Right ventricle myocardium inferior (tissue), 1 donor: ENCODE results near the gene RABGAP1L. TPM values are rescaled to one million over a fixed set of nuclear protein-coding genes. Genes with fewer than 3 reads are reported as not detected.
A peak's percentile ranks its signal among the peaks of the same experiment; 100 is the strongest.
"Not testable (repeated sequence)": the region's sequence is repeated elsewhere in the genome, so short reads cannot be mapped to it uniquely, and the experiment has no call there.

ENCODE experiments used
- ATAC-seq: fragments of 200-7000 bp; cut with Tn5 transposase; one replicate; pipeline ENCODE4 v1.9.1; 2020; ENCODE audit warnings: mild to moderate bottlenecking, moderate library complexity
- DNase-seq: peaks from one replicate; pipeline ENCODE4 v3.0.0; 2021; ENCODE audit errors: missing footprints
- intact Hi-C: fragments of 100-400 bp; cut with DNase I; formaldehyde crosslinking; loops from one replicate; pipeline ENCODE4 v1.11.0; 2022
- total RNA-seq: library from RNA; stranded (reverse); fragmentation: NEBNext Ultra II Directional; extraction: Animal tissue kit (Norgen Biotek cat#: 25700); gene quantifications from one replicate; pipeline ENCODE4 v1.2.1, GENCODE V29; 2021
- donor health status: DM: no; HTN: yes; CAD: no; lungs with severe emphysema.

Gene RABGAP1L
- total RNA-seq, 1 donor from 2014 or later = 61.4 TPM

DNA sequence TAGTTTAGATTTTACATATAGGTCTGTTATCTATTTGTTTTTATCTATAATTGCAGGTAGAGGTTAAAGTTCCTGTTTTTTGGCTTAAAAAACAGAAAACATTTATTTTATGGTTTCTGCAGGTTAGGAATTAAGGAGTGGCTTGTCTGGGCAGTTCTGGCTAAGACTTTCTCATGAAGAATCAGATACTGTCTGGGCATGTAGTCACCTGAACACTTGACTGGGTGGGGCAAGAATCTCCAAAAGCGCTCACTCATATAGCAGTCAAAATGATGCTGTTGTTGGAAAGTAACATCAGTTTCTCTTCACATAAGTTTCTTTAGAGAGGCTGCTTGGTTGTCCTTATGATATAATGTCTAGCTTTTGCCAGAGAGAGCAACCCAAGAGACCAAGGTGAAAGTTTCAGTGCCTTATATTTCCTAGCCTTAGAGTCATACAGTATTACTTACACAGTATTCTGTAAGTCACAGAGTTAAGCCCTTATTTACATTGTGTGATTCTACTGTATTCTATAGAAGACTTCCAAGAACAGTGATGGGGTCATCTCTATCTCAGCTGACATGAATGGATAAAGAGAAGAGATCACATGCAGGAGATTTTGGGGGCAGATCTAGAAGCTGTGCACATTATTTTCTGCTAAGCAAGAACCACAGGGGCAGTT lies 163.0 kb downstream of the RABGAP1L start:
- DNase-seq = no peak
- intact Hi-C loops = no loop called here
- no peak for ATAC-seq

DNA sequence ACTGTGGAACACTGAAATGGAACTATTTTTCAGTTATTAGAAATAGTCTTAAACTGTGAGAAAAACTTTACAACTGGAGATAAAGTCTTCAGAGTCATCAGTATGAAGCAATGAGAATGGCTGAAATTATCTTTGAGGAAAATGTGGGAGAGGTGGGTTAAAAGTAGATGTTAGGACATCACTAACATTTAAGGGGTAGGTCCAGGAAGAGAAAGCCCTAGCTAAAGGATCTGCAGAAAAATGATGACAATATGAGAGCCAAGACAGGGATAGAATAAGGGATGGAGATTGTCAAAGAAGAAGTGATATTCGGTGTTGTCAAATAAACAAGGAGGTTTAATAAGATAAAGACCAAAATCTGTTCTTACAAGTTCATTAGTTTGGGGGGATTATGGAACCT lies 165.2 kb downstream of the RABGAP1L start:
- DNase-seq (no peak), ATAC-seq (no peak)
- intact Hi-C loops = no loop called here

DNA sequence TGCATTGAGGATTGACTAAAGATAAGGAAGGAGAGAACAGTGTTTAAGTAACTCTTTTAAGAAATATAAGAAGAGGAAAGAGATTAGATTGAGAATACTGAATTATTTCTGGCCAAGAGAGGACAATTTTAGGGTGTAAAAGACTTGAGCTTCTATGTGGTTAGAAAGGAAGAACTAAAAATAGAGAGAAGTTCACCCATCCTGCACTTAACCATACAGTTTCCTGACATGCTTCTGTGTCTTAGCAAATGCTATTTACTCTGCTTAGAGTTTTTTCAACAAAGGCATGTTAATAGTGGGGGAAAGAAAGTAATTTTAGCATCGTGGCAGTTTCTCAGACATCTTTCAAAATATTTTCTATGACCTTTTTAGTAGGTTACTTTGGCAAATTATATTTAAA lies 165.6 kb downstream of the RABGAP1L start:
- intact Hi-C loops = no loop called here
- DNase-seq (no peak), ATAC-seq (no peak)

DNA sequence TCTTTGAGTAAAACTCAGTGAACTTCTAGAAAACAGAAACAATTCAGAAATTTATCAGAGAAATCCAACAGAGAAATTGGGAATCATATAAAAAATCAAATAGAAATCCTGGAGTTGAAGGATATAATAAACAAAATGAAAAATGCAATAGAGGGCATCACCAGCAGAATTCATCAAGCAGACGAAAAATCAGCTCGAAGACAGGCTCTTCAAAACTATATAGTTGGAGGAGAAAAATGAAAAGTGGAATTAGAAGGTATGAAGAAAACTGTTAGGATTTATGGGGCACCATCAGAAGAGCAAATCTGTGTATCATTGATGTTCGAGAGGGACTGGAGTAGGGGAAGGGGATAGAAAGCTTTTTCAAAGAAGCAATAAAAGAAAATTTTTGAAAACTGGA lies 167.0 kb downstream of the RABGAP1L start:
- no peak for ATAC-seq
- intact Hi-C loops = no loop called here
- no peak for DNase-seq

DNA sequence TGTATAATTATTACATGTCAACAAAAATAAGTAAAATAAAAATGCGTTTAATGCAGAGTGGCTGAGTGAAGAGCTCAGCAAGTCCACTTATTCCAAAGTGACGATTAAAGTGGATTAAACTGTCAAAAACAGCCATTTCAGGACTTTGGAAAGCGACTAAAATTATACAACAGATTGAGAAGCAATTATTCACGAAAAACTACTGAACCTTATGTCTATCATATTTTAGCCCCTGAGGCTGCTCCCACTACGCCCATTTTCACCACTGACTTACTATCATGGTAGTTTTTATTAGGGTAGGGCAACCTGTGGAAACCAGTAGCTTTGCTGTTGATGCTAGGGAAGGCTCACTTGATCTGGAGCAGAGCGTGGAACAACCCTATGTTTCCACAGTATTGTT lies 174.1 kb downstream of the RABGAP1L start:
- ATAC-seq (no peak), DNase-seq (no peak)
- intact Hi-C loops = no loop called here

DNA sequence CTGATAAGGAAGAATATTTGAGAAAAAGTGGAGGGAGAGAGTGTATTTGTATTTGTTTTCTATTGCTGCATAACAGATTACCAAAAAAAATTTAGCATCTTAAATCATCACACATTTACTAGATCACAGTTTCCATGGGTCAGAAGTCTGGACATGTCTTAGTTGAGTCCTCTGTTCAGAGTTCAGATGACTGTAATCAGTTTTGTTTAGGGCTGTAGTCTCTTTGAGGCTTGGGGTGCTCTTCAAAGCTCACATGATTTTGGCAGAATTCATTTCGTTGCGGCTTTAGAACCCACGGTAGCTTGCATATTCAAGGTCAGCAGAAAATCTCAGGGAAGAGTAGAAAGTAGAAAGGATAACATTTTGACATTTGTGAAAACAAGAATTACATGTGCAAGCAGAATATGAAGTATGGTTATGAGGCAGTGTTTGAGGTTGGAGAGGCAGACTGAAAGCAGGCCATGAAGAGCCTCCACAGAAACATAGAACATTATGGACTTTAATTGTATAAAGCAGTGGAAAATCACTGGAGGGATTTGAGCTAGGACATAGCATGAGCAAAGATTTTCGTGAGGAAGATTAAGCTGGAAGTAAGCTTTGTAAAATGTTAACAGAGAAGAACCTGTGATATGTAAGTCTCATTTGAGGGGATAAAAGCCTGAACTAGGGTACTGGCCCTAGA lies 177.8 kb downstream of the RABGAP1L start:
- DNase-seq (no peak), ATAC-seq (no peak)
- intact Hi-C loops = no loop called here

DNA sequence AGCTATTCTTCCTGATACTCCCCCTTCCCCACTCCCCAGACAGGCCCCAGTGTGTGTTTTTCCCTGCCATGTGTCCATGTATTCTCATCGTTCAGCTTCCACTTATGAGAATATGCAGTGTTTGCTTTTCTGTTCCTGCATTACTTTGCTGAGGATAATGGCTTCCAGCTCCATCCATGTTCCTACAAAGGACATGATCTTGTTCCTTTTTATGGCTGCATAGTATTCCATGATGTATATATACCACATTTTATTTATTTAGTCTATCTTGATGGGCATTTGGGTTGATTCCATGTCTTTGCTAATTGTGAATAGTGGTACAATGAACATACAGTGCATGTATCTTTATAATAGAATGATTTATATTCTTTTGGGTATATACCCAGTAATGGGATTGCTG lies 181.1 kb downstream of the RABGAP1L start:
- intact Hi-C loops, DNase-seq, ATAC-seq: not testable (repeated sequence)

DNA sequence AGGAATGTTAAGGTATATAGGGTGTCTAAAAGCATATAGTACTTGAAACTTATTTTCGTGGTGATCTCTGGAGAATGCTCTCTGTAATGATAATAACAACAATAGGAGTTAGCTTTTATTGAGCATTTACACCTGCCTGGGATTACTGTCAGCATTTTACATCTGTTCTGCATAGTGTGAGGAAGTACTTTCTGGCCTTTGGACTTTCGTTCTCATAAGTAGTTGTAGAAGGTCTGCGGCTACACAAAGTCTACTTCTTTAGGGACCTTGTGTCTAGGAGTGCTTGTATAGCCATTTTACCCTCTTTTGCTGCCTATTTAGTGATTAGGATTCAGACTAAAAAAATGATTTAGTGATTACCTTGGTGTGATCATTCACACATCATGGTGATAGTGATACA lies 184.8 kb downstream of the RABGAP1L start:
- ATAC-seq (no peak), DNase-seq (no peak)
- intact Hi-C loops = no loop called here

DNA sequence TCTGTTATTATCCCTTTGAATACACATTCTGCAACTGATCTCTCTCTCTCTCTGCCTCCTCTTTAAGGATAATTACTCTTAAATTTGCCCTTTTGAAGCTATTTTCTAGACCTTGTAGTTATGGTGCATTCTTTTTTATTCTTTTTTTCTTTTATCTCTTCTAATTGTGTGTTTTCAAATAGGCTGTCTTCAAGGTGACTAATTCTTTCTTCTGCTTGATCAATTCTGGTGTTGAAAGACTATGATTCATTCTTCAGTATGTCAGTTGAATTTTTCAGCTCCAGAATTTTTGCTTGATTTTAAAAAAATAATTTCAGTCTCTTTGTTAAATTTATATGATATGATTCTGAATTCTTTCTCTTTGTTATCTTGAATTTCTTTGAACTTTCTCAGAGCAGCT lies 192.8 kb downstream of the RABGAP1L start:
- intact Hi-C loops = no loop called here
- DNase-seq (no peak), ATAC-seq (no peak)

DNA sequence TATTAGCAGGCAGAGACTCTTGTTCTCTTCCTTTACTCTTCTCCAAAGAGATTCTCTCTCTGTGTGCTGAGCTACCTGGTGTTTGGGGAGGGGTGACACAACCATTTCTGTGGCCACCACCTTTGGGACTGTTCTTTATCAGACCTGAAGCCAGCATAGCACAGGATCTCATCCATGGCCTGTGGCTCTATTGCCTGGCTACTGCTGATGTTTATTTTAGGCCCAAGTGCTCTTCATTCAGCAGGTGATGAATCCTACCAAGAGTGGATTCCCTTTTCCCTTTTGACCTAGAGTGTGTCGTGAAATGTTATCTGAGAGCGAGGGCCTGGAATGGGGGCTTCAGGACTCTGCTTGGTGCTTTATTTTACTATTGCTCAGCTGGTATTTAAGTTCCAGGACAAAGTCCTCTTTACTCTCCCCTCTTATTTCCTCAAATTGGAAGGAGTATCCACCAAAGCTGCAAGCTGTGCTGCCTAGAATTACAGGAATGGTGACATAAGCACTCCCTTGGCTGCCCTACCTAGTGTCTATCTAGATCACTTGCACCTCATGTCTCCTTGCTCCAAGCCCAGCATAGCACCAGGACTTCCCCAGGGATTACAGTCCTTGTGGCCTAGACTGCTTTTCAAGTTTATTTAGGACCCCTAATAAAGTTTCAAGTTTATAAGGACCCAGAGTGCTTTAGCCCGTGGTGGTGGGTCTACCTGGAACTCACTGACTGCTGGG lies 193.7 kb downstream of the RABGAP1L start:
- peak; percentile 26 for ATAC-seq
- no peak for DNase-seq
- intact Hi-C loops = no loop called here

DNA sequence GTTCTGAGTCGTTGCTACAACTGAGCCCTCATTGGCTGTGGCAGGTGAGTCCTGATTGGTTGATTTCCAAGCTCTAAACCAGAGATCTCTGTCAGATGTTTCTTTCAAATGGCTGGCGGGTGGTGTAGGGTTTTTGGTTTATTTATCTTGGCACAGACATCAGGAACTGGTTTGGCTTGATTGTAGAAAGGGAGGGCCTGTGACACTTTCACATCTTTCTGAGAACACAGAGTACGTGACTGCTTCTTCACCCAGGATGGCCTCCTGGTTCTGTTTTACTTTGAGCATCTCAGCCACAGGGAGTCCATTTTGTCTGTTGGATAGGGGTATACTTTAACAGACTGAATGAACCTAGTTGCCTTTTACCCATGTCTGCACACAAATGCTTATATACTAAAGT lies 199.0 kb downstream of the RABGAP1L start:
- no peak for ATAC-seq
- intact Hi-C loops = no loop called here
- no peak for DNase-seq

DNA sequence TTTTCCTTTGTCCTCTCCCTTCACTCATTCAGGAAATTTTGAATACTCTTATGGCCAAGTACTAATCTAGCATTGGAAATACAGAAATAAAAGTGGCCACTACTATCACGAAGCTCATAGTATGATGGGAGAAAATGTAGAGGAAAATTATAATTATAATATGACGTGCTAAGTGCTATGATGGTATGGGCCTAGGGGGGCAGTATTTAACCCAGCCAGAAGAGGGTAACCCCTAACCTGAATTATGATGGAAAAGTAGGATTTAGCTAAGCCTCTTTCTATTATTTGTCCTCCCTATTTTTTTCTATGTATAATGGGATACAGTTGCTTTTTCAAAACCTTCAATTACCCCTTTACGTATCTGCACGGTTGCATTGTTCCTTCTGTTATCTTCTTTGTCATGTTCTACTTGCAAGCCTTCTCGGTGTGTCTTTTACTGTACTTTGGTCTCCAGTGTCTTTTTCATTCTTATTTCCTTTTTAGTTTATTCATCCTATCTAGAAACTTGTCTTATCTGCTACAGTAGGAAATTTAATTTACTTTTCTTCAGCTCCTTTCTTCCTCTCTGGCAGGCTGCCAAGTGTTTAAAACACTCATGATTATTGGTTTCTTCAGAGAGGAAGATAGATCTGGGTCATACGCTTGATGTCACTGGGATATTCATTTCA lies 199.6 kb downstream of the RABGAP1L start:
- ATAC-seq (no peak), DNase-seq (no peak)
- intact Hi-C loops = no loop called here

DNA sequence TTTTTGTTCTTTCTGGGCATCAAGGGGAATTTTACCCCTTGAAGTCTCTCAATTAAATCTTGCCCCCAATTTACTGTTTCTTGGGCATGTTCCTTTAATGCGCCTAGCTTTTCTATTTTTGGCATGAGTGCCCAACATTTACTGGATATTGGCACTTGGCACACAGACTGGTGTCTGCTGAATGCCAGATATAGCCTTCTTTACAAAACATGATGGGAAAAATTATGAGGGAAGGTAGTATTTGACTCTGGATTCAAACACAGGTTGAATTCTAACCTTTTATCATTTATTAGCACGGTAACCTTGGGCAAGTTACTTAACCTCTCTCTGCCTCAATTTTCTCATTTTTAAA lies 200.1 kb downstream of the RABGAP1L start:
- DNase-seq = no peak
- intact Hi-C loops = no loop called here
- no peak for ATAC-seq

DNA sequence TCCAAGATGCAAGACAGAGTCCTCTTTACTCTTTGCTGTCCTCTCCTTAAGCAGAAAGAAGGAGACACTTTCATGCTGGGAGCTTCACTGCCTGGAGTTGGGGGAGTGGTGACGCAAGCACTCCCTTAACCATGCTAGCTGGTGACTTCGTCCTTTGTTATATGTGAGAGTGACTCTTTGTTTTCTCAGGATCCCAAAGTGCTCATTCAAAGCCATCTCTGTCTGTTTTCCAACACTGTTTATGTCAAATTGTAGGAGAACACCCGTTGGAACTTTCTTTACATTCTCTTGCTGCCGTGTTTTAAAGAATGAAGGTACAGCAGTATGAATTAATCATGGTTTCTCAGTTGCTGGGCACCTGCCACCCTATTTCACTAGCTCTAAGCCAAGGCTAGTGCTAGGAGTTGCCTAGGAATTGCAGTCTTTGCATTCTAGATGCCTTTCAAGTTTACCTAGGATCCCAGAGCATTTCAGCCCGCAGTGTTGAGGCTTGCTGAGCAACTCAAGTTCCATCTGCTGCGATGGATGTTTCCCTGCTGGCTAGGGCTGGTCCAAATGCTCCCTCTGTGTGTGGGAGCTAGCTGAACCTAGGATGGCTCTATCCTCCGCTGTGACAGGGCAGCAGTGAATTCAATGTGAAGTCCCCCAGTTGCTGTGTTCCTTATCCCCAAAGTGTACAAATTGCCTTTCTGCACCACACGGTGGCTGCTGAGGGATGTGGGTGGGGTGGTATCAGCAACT lies 205.8 kb downstream of the RABGAP1L start:
- ATAC-seq = no peak
- intact Hi-C loops = no loop called here
- DNase-seq = no peak

DNA sequence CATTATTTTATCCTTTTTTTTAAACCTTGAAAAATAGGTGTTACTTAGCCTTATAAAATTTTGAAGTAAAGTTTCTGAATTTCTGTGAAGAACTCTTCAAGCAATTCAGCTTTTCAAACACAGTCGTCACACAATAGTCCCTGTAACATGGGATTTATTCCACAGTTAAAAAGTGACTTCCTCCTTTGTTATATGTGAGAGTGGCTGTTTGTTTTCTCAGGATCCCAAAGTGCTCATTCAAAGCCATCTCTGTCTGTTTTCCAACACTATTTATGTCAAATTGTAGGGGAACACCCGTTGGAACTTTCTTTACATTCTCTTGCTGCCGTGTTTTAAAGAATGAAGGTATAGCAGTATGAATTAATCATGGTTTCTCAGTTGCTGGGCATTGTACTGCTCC lies 207.6 kb downstream of the RABGAP1L start:
- intact Hi-C loops = no loop called here
- ATAC-seq = no peak

DNA sequence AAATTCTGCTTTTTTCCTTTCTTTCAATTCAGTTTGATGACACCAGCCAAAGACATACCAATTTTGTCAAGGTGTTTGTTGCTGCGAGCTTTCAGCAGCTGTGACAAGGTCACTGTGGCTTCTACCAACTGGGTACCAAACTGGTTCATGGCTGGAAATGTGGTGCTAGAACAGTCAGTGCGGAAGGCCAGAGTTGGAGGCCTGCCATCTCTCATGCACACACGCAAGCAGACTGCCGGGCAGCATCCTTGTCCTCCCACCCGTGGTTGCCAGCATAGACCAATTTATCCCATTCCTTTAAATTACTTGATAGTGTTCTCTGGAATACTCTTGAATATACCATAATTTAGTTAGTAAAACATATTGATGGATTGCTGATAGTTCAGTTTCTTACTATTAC lies 208.6 kb downstream of the RABGAP1L start:
- peak; percentile 39 for ATAC-seq
- DNase-seq = no peak
- intact Hi-C loops = no loop called here

More for the DNA sequence above, 207.6 kb downstream of the RABGAP1L start:
- no peak for DNase-seq

DNA sequence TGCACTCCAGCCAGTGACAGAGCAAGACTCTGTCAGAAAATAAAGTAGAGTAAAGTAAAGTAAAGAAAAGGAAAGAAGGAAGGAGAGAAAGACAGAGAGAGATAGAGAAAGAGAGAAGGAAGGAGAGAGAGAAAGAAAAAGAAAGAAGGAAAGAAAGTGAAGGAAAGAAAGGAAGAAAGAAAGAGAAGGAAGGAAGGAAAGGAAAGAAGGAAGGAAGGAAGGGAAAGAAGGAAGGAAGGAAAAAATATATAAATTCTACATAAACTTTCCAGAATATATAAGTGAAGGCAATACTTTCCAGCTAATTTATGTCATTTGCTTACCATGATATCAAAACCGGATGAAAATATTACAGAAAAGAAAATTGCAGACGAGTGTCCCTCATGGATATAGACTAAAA lies 216.7 kb downstream of the RABGAP1L start:
- ATAC-seq (no peak), DNase-seq (no peak)
- intact Hi-C loops = no loop called here

DNA sequence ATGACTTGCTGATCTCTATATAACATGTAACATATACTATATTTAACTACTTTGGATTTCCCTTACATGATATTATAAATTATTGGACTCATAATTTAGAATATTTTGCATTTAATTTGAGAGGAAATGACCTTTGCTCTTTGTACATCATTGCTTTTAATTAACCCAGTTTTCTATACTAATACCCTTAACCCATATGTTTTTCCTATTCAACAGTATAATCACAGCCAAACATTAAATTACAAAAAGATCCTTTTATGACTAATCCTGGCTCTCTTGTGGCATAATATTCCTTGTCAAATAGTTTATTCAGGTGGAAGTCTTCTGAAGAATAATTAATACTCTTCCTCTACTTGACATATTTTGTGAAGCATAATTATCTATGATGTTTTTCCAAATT lies 232.4 kb downstream of the RABGAP1L start:
- DNase-seq (no peak), ATAC-seq (no peak)
- intact Hi-C loops = no loop called here

DNA sequence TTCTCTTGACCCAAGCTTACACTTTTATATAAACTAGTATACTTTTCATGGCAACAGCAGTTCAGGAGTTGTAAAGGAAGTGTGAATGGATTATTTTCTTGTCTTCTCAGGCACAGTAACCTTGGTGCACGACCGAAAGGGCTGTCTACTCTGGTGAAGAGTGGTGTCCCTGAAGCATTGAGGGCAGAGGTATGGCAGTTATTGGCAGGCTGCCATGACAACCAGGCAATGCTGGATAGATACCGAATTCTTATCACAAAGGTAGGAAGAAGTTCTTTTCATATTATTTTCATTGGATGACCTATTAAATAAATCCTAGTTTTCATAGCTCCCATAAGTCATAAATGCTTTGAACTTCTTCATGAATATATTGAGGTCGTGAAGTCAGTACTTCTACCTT lies 234.6 kb downstream of the RABGAP1L start:
- DNase-seq (no peak), ATAC-seq (no peak)
- intact Hi-C loops = no loop called here
